Activated CD8-positive, alpha-beta memory T cell treated with anti-CD3 and anti-CD28 coated beads, Interleukin-2, amount 10 ng/mL, durations not matched to agents 7 days and 5 days (primary cell): ENCODE results near the gene NSFL1C. TPM values are rescaled to one million over a fixed set of nuclear protein-coding genes. Genes with fewer than 3 reads are reported as not detected.
"Not testable (repeated sequence)": the region's sequence is repeated elsewhere in the genome, so short reads cannot be mapped to it uniquely, and the experiment has no call there.

ENCODE experiments used
- ATAC-seq: fragments of 150-1000 bp; cut with Tn5 transposase; one replicate; pipeline ENCODE4 v1.10.0; 2021; ENCODE audit warnings: moderate library complexity
- CTCF ChIA-PET: fragments of 350-600 bp; sonication (Branson Sonifier 250); formaldehyde crosslinking; loops from one replicate; lab custom pipeline; 2021; ENCODE audit warnings: antibody characterized with exemption; lab: Charles Lee
- DNase-seq: peaks from one replicate; pipeline ENCODE4 v3.0.0-alpha.2; 2020
- H3K27ac Mint-ChIP-seq: one replicate; pipeline ENCODE4 v1.8.0; 2021; ENCODE audit warnings: mild to moderate bottlenecking, mixed read lengths
- H3K27me3 Mint-ChIP-seq: one replicate; pipeline ENCODE4 v1.8.0; 2021; ENCODE audit warnings: mixed read lengths
- H3K36me3 Mint-ChIP-seq: one replicate; pipeline ENCODE4 v1.8.0; 2021; ENCODE audit warnings: mild to moderate bottlenecking, mixed read lengths
- H3K4me1 Mint-ChIP-seq: one replicate; pipeline ENCODE4 v1.8.0; 2021; ENCODE audit warnings: mixed read lengths
- H3K4me3 Mint-ChIP-seq: one replicate; pipeline ENCODE4 v1.8.0; 2021; ENCODE audit warnings: mild to moderate bottlenecking, moderate library complexity, mixed read lengths
- H3K9me3 Mint-ChIP-seq: one replicate; pipeline ENCODE4 v1.8.0; 2022; ENCODE audit warnings: low read depth, mixed read lengths
- total RNA-seq, 2 experiments: library from RNA; stranded (reverse); gene quantifications; one replicate each; pipeline ENCODE4 v1.2.3, GENCODE V29; 2021

The NSFL1C gene
- total RNA-seq, 2 experiments from 2014 or later, result 55.6 to 65.0 TPM

GRCh38 chr20:1401451-1401907 lies 65.2 kb downstream of the NSFL1C start:
- peaks cover 14% of the 10 kb centered on the region for H3K4me1 Mint-ChIP-seq
- ATAC-seq (no peak), DNase-seq (no peak)
- no peak overlapping the region for H3K27ac Mint-ChIP-seq
- CTCF ChIA-PET, result no interaction called here
- H3K4me3 Mint-ChIP-seq, result no peak overlapping the region
- H3K9me3 Mint-ChIP-seq, result peaks cover 4% of the 10 kb centered on the region
- peaks cover 45% of the 10 kb centered on the region for H3K27me3 Mint-ChIP-seq
- H3K36me3 Mint-ChIP-seq, result peaks cover 2% of the 10 kb centered on the region

GRCh38 chr20:1399678-1400366 lies 66.8 kb downstream of the NSFL1C start:
- H3K36me3 Mint-ChIP-seq, H3K4me3 Mint-ChIP-seq, H3K9me3 Mint-ChIP-seq, ATAC-seq, DNase-seq, H3K27ac Mint-ChIP-seq: not testable (repeated sequence)
- H3K4me1 Mint-ChIP-seq, result peaks cover 19% of the 10 kb centered on the region
- CTCF ChIA-PET, result interaction anchor here (0.8 to 1.2 kb wide), 3 partner anchors 31 to 68 kb away, joined by 3 read pairs; no protein-coding TSS in a partner anchor
- peaks cover 48% of the 10 kb centered on the region for H3K27me3 Mint-ChIP-seq

- DNase-seq, ATAC-seq, H3K27ac Mint-ChIP-seq, H3K36me3 Mint-ChIP-seq, H3K4me3 Mint-ChIP-seq, H3K9me3 Mint-ChIP-seq: not testable (repeated sequence)
- H3K27me3 Mint-ChIP-seq, result peaks cover 46% of the 10 kb centered on the region
- H3K4me1 Mint-ChIP-seq, result peaks cover 26% of the 10 kb centered on the region
- CTCF ChIA-PET, result interaction anchor here (0.8 to 2.4 kb wide), 5 partner anchors 8 to 172 kb away, joined by 3 to 12 read pairs (median 3); partner anchors contain the start of gene RAD21L1
Measured at GRCh38 chr20:1398185-1398584, 68.5 kb downstream of the NSFL1C start.

GRCh38 chr20:1397710-1398109 lies 68.9 kb downstream of the NSFL1C start:
- H3K27me3 Mint-ChIP-seq, result peaks cover 45% of the 10 kb centered on the region
- peaks cover 4% of the 10 kb centered on the region for H3K9me3 Mint-ChIP-seq
- ATAC-seq (no peak), DNase-seq (no peak)
- H3K4me1 Mint-ChIP-seq, result peaks cover 27% of the 10 kb centered on the region
- no peaks in the 10 kb centered on the region for H3K36me3 Mint-ChIP-seq
- CTCF ChIA-PET, result interaction anchor here (0.8 to 2.5 kb wide), 6 partner anchors 9 to 172 kb away, joined by 3 to 12 read pairs (median 4); partner anchors contain the start of gene RAD21L1
- H3K4me3 Mint-ChIP-seq, result no peak overlapping the region
- H3K27ac Mint-ChIP-seq, result no peak overlapping the region

- DNase-seq (no peak), ATAC-seq (no peak)
- Mint-ChIP-seq H3K36me3 (no peaks in the 10 kb centered on the region), H3K9me3 (no peaks in the 10 kb centered on the region), H3K27ac (no peak overlapping the region), H3K4me3 (no peak overlapping the region), H3K27me3 (peaks cover 41% of the 10 kb centered on the region), H3K4me1 (peaks cover 22% of the 10 kb centered on the region)
- CTCF ChIA-PET, result interaction anchor here (2.4 to 2.5 kb wide), 2 partner anchors 39 to 40 kb away, joined by 9 to 12 read pairs; no protein-coding TSS in a partner anchor
Measured at GRCh38 chr20:1396702-1397101, 69.9 kb downstream of the NSFL1C start.

GRCh38 chr20:1396264-1396663 lies 70.4 kb downstream of the NSFL1C start:
- H3K4me1 Mint-ChIP-seq, result peaks cover 26% of the 10 kb centered on the region
- no peak overlapping the region for H3K4me3 Mint-ChIP-seq
- CTCF ChIA-PET, result interaction anchor here (2.4 to 2.5 kb wide), 2 partner anchors 39 to 40 kb away, joined by 9 to 12 read pairs; no protein-coding TSS in a partner anchor

GRCh38 chr20:1394686-1395085 lies 72.0 kb downstream of the NSFL1C start:
- H3K9me3 Mint-ChIP-seq, result no peaks in the 10 kb centered on the region
- no peak overlapping the region for H3K27ac Mint-ChIP-seq
- H3K4me1 Mint-ChIP-seq, result peaks cover 42% of the 10 kb centered on the region
- DNase-seq (no peak), ATAC-seq (no peak)
- peaks cover 32% of the 10 kb centered on the region for H3K27me3 Mint-ChIP-seq
- CTCF ChIA-PET, result no interaction called here
- no peak overlapping the region for H3K4me3 Mint-ChIP-seq
- peaks cover 6% of the 10 kb centered on the region for H3K36me3 Mint-ChIP-seq

More at GRCh38 chr20:1396264-1396663, 70.4 kb downstream of the NSFL1C start:
- DNase-seq (no peak), ATAC-seq (no peak)
- Mint-ChIP-seq H3K27me3 (peaks cover 41% of the 10 kb centered on the region), H3K27ac (no peak overlapping the region), H3K36me3 (peaks cover under 1% of the 10 kb centered on the region), H3K9me3 (no peaks in the 10 kb centered on the region)

- no peak for DNase-seq
- CTCF ChIA-PET, result interaction anchor here (1.0 to 6.2 kb wide), 5 partner anchors 36 to 81 kb away, joined by 3 to 24 read pairs (median 4); partner anchors contain the start of gene NSFL1C
- no peak for ATAC-seq
- Mint-ChIP-seq H3K4me3 (peak overlapping the region; percentile 77), H3K27me3 (peaks cover 24% of the 10 kb centered on the region), H3K4me1 (peaks cover 52% of the 10 kb centered on the region), H3K9me3 (no peaks in the 10 kb centered on the region), H3K36me3 (peaks cover 9% of the 10 kb centered on the region), H3K27ac (peak overlapping the region; percentile 78)
Measured at GRCh38 chr20:1393507-1393882, 73.2 kb downstream of the NSFL1C start.

- Mint-ChIP-seq H3K27ac (peak within 1 kb of the TSS; percentile 78), H3K4me1 (peaks cover 58% of the 10 kb centered on the region), H3K27me3 (peaks cover 20% of the 10 kb centered on the region), H3K4me3 (peak within 1 kb of the TSS; percentile 84), H3K36me3 (peaks cover 11% of the 10 kb centered on the region), H3K9me3 (no peaks in the 10 kb centered on the region)
- ATAC-seq (peak; percentile 89), DNase-seq (peak; percentile 94)
- CTCF ChIA-PET, result interaction anchor here (1.0 to 6.2 kb wide), 11 partner anchors 11 to 106 kb away, joined by 3 to 24 read pairs (median 4); partner anchors contain the start of gene NSFL1C
Measured at GRCh38 chr20:1392693-1393506, 73.7 kb downstream of the NSFL1C start, which contains the start of gene FKBP1A. Gene FKBP1A (minus strand): TSS chr20:1393054. CDS start chr20:1392998, 56 bp downstream.

GRCh38 chr20:1392443-1392692 lies 74.3 kb downstream of the NSFL1C start:
- Mint-ChIP-seq H3K27ac (peak overlapping the region; percentile 70), H3K27me3 (peaks cover 18% of the 10 kb centered on the region), H3K4me3 (peak overlapping the region; percentile 84), H3K4me1 (peaks cover 62% of the 10 kb centered on the region), H3K36me3 (peaks cover 13% of the 10 kb centered on the region), H3K9me3 (no peaks in the 10 kb centered on the region)
- ATAC-seq (peak; percentile 25), DNase-seq (no peak)
- CTCF ChIA-PET, result interaction anchor here (0.8 to 6.2 kb wide), 13 partner anchors 10 to 111 kb away, joined by 3 to 24 read pairs (median 4); partner anchors contain the start of gene NSFL1C

Other genes with a start within 250 kb of the NSFL1C start
- under 1 TPM in 1 of 2 experiments, not detected in 1; 0.67 TPM for gene RAD21L1, start 240.8 kb downstream of the NSFL1C start, total RNA-seq
- 1 to 10 TPM; 3.6 to 4.2 TPM for gene SNPH, start 200.6 kb downstream of the NSFL1C start, total RNA-seq
- 1 to 10 TPM; 2.1 to 4.3 TPM for gene SDCBP2, start 137.7 kb downstream of the NSFL1C start, total RNA-seq
- gene FKBP1A, start 73.8 kb downstream of the NSFL1C start, total RNA-seq, result 100 to 1,000 TPM; 247 to 273 TPM
- not detected for gene SIRPB2, start 24.6 kb upstream of the NSFL1C start, total RNA-seq
- under 1 TPM in 1 of 2 experiments, not detected in 1; 0.19 TPM for gene SIRPD, start 90.9 kb upstream of the NSFL1C start, total RNA-seq
- 1 to 10 TPM; 6.0 to 8.3 TPM for gene SIRPB1, start 153.2 kb upstream of the NSFL1C start, total RNA-seq
- gene SIRPG, start 190.9 kb upstream of the NSFL1C start, total RNA-seq, result 100 to 1,000 TPM in 1 of 2 experiments, 10 to 100 TPM in 1; 93.8 to 122 TPM